Stimulated activated CD8-positive, alpha-beta memory T cell treated with anti-CD3 and anti-CD28 coated beads, Interleukin-4, amount 100 ng/mL, for 1 hour (primary cell): ENCODE data around the gene HNRNPAB.

Source experiments
- DNase-seq, 2 donors: peaks; one replicate each; pipeline ENCODE4 v3.0.0-alpha.2; 2020; ENCODE audit warnings: low read depth in 2 of 2, low spot score in 1 of 2

The HNRNPAB gene

GRCh38 chr5:178211095-178212048 is 7.0 kb downstream of the HNRNPAB start:
- no peak for DNase-seq

GRCh38 chr5:178212241-178213002 is 8.1 kb downstream of the HNRNPAB start:
- DNase-seq, result no peak

GRCh38 chr5:178213003-178213461 is 8.7 kb downstream of the HNRNPAB start:
- no peak for DNase-seq

- no peak for DNase-seq
Observed at GRCh38 chr5:178213748-178214151, 9.4 kb downstream of the HNRNPAB start.

- no peak for DNase-seq
Observed at GRCh38 chr5:178214160-178214803, 9.9 kb downstream of the HNRNPAB start.

- DNase-seq, result no peak
Observed at GRCh38 chr5:178215280-178216002, 11.1 kb downstream of the HNRNPAB start.

- no peak for DNase-seq
Observed at GRCh38 chr5:178216088-178216534, 11.8 kb downstream of the HNRNPAB start.

- DNase-seq, result no peak
Observed at GRCh38 chr5:178216779-178217178, 12.4 kb downstream of the HNRNPAB start.

GRCh38 chr5:178218237-178218776 is 14.0 kb downstream of the HNRNPAB start:
- DNase-seq, result no peak

- DNase-seq, result no peak
Observed at GRCh38 chr5:178218827-178219226, 14.5 kb downstream of the HNRNPAB start.

- no peak for DNase-seq
Observed at GRCh38 chr5:178221282-178221681, 16.9 kb downstream of the HNRNPAB start.

- DNase-seq, result no peak
Observed at GRCh38 chr5:178221853-178222252, 17.5 kb downstream of the HNRNPAB start.

- no peak for DNase-seq
Observed at GRCh38 chr5:178222292-178222691, 18.0 kb downstream of the HNRNPAB start.

- no peak for DNase-seq
Observed at GRCh38 chr5:178223196-178223773, 19.0 kb downstream of the HNRNPAB start.

- DNase-seq, result no peak
Observed at GRCh38 chr5:178223828-178224335, 19.5 kb downstream of the HNRNPAB start.

- no peak for DNase-seq
Observed at GRCh38 chr5:178224403-178224802, 20.1 kb downstream of the HNRNPAB start.

GRCh38 chr5:178225174-178225573 is 20.8 kb downstream of the HNRNPAB start:
- DNase-seq, result no peak

- no peak for DNase-seq
Observed at GRCh38 chr5:178227138-178227659, 22.9 kb downstream of the HNRNPAB start.

- DNase-seq, result no peak
Observed at GRCh38 chr5:178227929-178228328, 23.6 kb downstream of the HNRNPAB start.

- DNase-seq, result no peak
Observed at GRCh38 chr5:178228609-178229008, 24.3 kb downstream of the HNRNPAB start.
